Raji (cell line): Measurements from ENCODE around the gene KLHL25.

Experiments used
- POLR2A ChIP-seq: IDR thresholded peaks from 2 replicates; pipeline ENCODE4 v1.6.1; 2011; ENCODE audit warnings: low read depth, low read length, control low read depth; ENCODE audit not compliant: insufficient read depth

KLHL25 gene

GRCh38 chr15:85819938-85820337, 25.2 kb upstream of the KLHL25 start:
- TF ChIP-seq POLR2A: no peak

- TF ChIP-seq POLR2A: no peak
These were observed 18.5 kb upstream of the KLHL25 start for GRCh38 chr15:85813234-85813633.

DNA sequence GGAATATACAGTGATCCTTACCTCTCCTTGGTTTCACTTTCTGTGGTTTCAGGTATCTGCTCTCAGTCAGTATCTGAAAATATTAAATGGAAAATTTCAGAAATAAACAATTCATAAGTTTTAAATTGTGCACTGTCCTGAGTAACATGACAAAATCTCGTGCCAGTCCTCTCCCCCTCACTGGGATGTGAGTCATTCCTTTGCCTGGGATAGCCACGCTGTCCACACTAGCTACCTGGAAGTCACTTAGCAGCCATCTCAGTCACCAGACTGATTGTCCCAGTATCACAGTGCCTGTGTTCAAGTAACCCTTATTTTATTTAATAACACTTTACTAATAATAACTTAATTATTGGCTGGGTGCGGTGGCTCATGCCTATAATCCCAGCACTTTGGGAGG, 15.3 kb upstream of the KLHL25 start:
- no peak for TF ChIP-seq POLR2A

DNA sequence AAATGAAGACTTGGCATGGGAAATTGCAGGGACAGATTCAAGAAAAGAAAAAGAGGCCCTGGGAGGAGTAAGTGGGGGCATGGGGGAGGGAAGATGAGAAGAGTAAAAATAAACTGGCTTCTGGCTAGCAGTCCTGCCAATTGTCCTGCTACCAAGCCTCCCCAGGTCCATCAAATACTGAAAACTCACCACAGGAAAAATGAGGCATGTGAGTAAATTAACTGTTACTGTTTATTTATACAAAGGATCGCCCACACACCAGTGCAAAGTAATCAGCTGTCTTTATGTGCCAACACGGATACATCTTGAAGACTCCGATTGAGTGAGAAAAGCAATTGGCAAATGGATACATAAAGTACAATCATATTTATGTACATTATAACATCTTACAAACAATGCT, 10.7 kb upstream of the KLHL25 start:
- no peak for TF ChIP-seq POLR2A

GRCh38 chr15:85804481-85805170, 9.9 kb upstream of the KLHL25 start:
- TF ChIP-seq POLR2A: no peak

DNA sequence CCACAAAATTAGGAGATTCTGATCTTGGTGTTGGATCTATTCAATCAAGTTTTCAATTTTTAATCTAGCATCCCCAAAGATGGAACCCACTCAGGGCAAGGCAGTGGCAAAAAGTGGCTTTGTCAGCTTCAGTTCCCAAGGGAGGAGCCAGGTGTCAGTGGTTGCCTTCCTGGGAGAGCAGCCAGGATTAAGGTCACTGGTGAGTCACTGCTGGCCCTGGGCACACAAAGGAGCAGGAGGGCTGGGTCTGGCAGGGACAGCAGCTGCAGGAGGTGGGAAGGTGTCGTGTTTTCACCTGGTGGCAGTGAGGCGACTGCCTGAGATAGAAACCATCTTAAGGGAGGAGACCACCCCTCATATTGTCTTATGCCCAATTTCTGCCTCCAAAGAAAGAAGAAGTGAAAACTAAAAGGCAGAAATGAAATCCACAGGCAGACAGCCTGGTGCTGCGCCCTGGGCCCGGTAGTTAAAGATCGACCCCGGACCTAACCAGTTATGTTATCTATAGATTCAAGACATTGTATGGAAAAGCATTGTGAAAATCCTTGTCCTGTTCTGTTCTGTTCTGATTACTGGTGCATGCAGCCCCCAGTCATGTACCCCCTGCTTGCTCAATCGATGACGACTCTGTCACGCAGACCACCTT, 5.9 kb upstream of the KLHL25 start:
- TF ChIP-seq POLR2A: no peak

DNA sequence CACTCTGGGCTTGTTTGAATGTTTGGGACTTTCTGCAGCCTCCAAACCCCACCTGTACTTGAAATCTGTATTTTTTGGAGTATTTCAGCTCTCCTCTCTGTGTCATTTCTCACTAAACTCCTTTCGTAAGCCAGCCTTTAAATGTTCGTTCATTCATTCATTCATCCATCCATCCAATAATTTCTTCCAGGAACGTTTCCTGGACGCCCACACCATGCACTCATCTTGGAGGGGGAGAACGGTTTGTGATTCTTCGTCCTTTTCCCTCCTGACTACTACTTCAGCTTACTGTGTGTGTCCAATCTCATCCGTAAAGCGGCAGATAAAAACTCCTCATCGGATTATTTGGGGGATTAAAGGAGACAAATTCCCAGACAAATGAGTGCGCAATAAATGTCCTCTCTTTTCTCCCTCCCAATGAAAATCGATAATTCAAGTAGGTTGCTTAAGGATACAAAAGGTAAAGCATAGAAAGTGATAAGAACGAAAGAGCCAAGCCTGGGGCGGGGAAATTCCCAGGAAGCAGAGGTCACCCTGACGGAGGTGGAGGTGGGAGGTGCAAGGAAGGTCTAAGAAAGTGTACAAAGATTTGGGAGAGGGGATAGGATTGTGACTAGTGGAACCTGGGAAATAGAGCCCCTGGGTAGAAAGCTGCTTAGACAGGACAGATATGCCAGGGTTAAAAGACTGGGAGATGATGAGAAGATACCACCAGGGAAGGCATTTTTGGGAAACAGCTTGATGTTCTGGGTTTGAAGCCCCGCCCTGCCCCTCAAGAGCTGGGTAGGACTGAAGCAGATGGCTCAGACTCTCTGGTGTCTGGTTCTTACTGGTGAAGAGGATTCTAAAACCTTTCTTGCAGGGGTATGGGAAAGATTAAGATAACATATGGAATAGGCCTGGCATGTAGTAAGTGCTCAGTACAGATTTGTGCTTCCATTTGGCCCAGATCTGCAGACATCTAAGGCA, 896 bp upstream of the KLHL25 start:
- no peak for TF ChIP-seq POLR2A

- TF ChIP-seq POLR2A: no peak
These were observed 806 bp downstream of the KLHL25 start for GRCh38 chr15:85793641-85794597.

- TF ChIP-seq POLR2A: no peak
These were observed 1.7 kb downstream of the KLHL25 start for GRCh38 chr15:85792912-85793590.

GRCh38 chr15:85792102-85792731, 2.5 kb downstream of the KLHL25 start:
- TF ChIP-seq POLR2A: no peak

DNA sequence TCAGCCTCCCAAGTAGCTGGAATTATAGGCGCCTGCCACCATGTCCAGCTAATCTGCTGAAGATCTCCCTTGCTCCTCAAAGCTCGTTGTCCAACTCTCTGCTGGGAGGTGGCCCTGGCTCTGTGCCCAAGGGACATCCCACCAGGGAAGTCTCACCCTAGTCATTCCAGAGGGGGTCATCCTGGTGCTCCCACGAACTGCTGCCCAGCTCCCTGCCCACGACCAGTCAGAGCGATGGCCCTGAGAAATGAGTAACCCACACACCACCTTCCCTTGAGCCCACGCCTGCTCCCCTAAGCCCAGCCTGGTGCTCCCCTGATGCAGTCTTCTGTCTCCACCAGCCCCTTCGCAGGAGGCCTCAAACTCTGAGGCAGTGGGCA, 5.2 kb downstream of the KLHL25 start:
- no peak for TF ChIP-seq POLR2A

GRCh38 chr15:85788771-85789495, 5.8 kb downstream of the KLHL25 start:
- no peak for TF ChIP-seq POLR2A

DNA sequence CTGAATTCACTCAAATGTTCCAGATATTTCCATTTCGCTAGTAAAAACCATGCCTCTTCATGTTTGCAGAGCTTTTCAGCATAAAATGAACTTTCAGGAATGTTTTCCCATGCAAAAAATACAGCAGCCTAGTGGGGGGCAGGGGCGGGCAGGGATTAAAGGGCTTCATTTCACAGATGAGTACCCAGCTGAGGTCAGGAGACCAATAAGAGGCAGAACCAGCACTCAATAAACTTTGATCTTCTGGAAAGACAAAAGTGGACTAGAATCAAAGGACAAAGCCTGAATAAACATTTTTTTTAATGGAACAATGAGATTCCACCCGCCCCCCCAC, 8.0 kb downstream of the KLHL25 start:
- no peak for TF ChIP-seq POLR2A
